CD14-positive monocyte (primary cell): ENCODE results near the gene NUP58. TPM values are rescaled to one million over a fixed set of nuclear protein-coding genes. Genes with fewer than 3 reads are reported as not detected.
A peak's percentile ranks its signal among the peaks of the same experiment; 100 is the strongest.

Source experiments
- DNase-seq, 3 donors: peaks; one replicate each; pipeline ENCODE4 v3.0.0-alpha.2; 2011 to 2022
- H2AFZ ChIP-seq: 2 replicates; pipeline ENCODE4 v1.6.0; 2012; ENCODE audit warnings: mild to moderate bottlenecking, low read depth, low read length, inconsistent platforms; ENCODE audit not compliant: insufficient read depth, poor library complexity, severe bottlenecking
- H3K27ac ChIP-seq, 2 donors: 1 replicate in 1 of 2; 2 replicates in 1 of 2; pipeline ENCODE4 v1.5.1; 2012 to 2013; ENCODE audit warnings: low read length in 2 of 2, control low read depth in 1 of 2, inconsistent platforms in 1 of 2, low read depth in 1 of 2, mild to moderate bottlenecking in 1 of 2
- H3K27me3 ChIP-seq, 2 donors: one replicate each; pipeline versions ENCODE4 v1.6.0 to v1.6.1; 2011 to 2013; ENCODE audit warnings: low read length in 2 of 2; ENCODE audit not compliant: control insufficient read depth in 2 of 2, insufficient read depth in 2 of 2
- H3K36me3 ChIP-seq, 2 donors: replicated peaks in 1 of 2; 1 replicate in 1 of 2; 2 replicates in 1 of 2; pipeline versions ENCODE4 v1.5.1 to v1.6.1; 2012 to 2013; ENCODE audit warnings: low read length in 2 of 2, control low read depth in 1 of 2, inconsistent platforms in 1 of 2, mild to moderate bottlenecking in 1 of 2; ENCODE audit not compliant: insufficient read depth in 2 of 2, control insufficient read depth in 1 of 2
- H3K4me1 ChIP-seq, 2 donors: 1 replicate in 1 of 2; 2 replicates in 1 of 2; pipeline versions ENCODE4 v1.5.1 to v1.6.1; 2012 to 2013; ENCODE audit warnings: low read length in 2 of 2, control low read depth in 1 of 2, inconsistent platforms in 1 of 2, mild to moderate bottlenecking in 1 of 2, moderate library complexity in 1 of 2; ENCODE audit not compliant: insufficient read depth in 2 of 2, control insufficient read depth in 1 of 2
- H3K4me2 ChIP-seq: replicated peaks from 2 replicates; pipeline ENCODE3; 2012; ENCODE audit warnings: low read length, moderate library complexity, mild to moderate bottlenecking; ENCODE audit not compliant: poor library complexity, severe bottlenecking; ENCODE audit errors: extremely low read depth
- H3K4me3 ChIP-seq, 3 experiments: fragments of 200-600 bp in 1 of 3; sonication (generic) in 1 of 3; replicated peaks in 1 of 3; 1 replicate in 2 of 3; 2 replicates in 1 of 3; pipeline ENCODE4 v1.5.1; 2011 to 2013; ENCODE audit warnings: low read length in 3 of 3, mild to moderate bottlenecking in 3 of 3, control low read depth in 2 of 3, low read depth in 2 of 3, inconsistent platforms in 1 of 3, moderate library complexity in 1 of 3
- H3K79me2 ChIP-seq: 2 replicates; pipeline ENCODE4 v1.6.0; 2012; ENCODE audit warnings: mild to moderate bottlenecking, control low read depth, inconsistent platforms, low read length, moderate library complexity; ENCODE audit not compliant: insufficient read depth
- H3K9ac ChIP-seq: 2 replicates; pipeline ENCODE4 v1.6.0; 2017; ENCODE audit warnings: low read length, mild to moderate bottlenecking; ENCODE audit not compliant: insufficient read depth, poor library complexity, severe bottlenecking
- H3K9me3 ChIP-seq, 2 donors: replicated peaks in 1 of 2; 1 replicate in 1 of 2; 2 replicates in 1 of 2; pipeline versions ENCODE4 v1.5.1 to v1.6.1; 2012 to 2013; ENCODE audit warnings: low read length in 2 of 2, control low read depth in 1 of 2; ENCODE audit not compliant: control insufficient read depth in 1 of 2, insufficient read depth in 1 of 2
- H4K20me1 ChIP-seq: 2 replicates; pipeline ENCODE4 v1.6.0; 2012; ENCODE audit warnings: mild to moderate bottlenecking, low read length, control low read depth, moderate library complexity; ENCODE audit not compliant: insufficient read depth
- H3K27ac Mint-ChIP-seq, 7 donors: one replicate each; pipeline ENCODE4 v1.8.0; 2020; ENCODE audit warnings: mild to moderate bottlenecking in 7 of 7, mixed read lengths in 7 of 7, moderate library complexity in 6 of 7, inconsistent platforms in 2 of 7
- H3K27me3 Mint-ChIP-seq, 3 donors: one replicate each; pipeline ENCODE4 v1.8.0; 2021 to 2022; ENCODE audit warnings: low read depth in 3 of 3, mild to moderate bottlenecking in 3 of 3, mixed read lengths in 3 of 3, moderate library complexity in 3 of 3, inconsistent platforms in 1 of 3
- H3K36me3 Mint-ChIP-seq, 2 donors: one replicate each; pipeline ENCODE4 v1.8.0; 2020; ENCODE audit warnings: mixed read lengths in 2 of 2, inconsistent platforms in 1 of 2, mild to moderate bottlenecking in 1 of 2
- H3K4me1 Mint-ChIP-seq: one replicate; pipeline ENCODE4 v1.8.0; 2020; ENCODE audit warnings: mild to moderate bottlenecking, mixed read lengths
- H3K4me3 Mint-ChIP-seq, 2 donors: one replicate each; pipeline ENCODE4 v1.8.0; 2020; ENCODE audit warnings: mild to moderate bottlenecking in 2 of 2, mixed read lengths in 2 of 2, moderate library complexity in 1 of 2
- H3K9me3 Mint-ChIP-seq, 7 donors: one replicate each; pipeline ENCODE4 v1.8.0; 2020 to 2022; ENCODE audit warnings: mixed read lengths in 7 of 7, mild to moderate bottlenecking in 6 of 7, moderate library complexity in 6 of 7, inconsistent platforms in 2 of 7
- WGBS: methylation state at CpG from one replicate; pipeline ENCODE4 v1.1.5; 2013; ENCODE audit warnings: missing lambda C conversion rate; ENCODE audit not compliant: insufficient coverage; 5-methylcytosine and 5-hydroxymethylcytosine counted together
- intact Hi-C, 2 donors: fragments of 100-400 bp; cut with micrococcal nuclease; formaldehyde crosslinking; loops; one replicate each; pipeline versions ENCODE4 v1.15.0 to v1.15.1; 2023
- polyA plus RNA-seq, 3 donors: library from polyadenylated mRNA; depleted of rRNA in 1 of 3; unstranded in 2 of 3; stranded (reverse) in 1 of 3; fragments of 300-500 nt in 2 of 3; fragments of >200 nt in 1 of 3; fragmentation: Illumina TruSeq in 2 of 3; gene quantifications; 1 replicate in 2 of 3; 2 replicates in 1 of 3; pipeline ENCODE4 v1.2.3, GENCODE V29; 2012 to 2021
- TF ChIP-seq, protein P1 (sequence below): fragments of 200-600 bp; IDR thresholded peaks from one replicate; pipeline ENCODE4 v1.8.0; 2022; ENCODE audit warnings: antibody characterized with exemption, mild to moderate bottlenecking

NUP58 gene
- polyA plus RNA-seq, 3 donors = 21.5 to 26.3 (median 25.1) TPM

DNA sequence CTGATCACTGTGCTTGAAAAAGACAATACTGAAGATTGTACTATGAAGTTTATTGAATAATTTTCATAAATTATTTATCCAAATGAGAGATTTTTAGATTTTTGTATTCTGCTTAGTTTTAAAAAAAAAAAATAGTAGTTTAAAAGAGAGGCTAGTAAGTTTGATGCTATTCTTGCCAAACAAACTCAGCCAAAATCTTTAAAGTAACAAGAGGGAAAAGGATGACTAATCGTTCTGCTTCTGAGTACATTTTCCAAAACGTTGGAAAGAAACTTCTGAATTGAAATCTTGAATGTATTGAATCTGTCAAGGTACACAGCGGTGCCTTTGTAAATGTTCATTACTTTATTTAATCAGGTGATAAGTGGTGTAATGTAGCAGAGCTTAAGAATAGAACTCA, 34.4 kb downstream of the NUP58 start:
- H3K4me3 Mint-ChIP-seq = no peak overlapping the region
- intact Hi-C loops = no loop called here
- no peaks in the 10 kb centered on the region for H3K27me3 ChIP-seq
- no peak overlapping the region for H3K9ac ChIP-seq
- H3K27me3 Mint-ChIP-seq = no peaks in the 10 kb centered on the region
- TF ChIP-seq, protein P1, sequence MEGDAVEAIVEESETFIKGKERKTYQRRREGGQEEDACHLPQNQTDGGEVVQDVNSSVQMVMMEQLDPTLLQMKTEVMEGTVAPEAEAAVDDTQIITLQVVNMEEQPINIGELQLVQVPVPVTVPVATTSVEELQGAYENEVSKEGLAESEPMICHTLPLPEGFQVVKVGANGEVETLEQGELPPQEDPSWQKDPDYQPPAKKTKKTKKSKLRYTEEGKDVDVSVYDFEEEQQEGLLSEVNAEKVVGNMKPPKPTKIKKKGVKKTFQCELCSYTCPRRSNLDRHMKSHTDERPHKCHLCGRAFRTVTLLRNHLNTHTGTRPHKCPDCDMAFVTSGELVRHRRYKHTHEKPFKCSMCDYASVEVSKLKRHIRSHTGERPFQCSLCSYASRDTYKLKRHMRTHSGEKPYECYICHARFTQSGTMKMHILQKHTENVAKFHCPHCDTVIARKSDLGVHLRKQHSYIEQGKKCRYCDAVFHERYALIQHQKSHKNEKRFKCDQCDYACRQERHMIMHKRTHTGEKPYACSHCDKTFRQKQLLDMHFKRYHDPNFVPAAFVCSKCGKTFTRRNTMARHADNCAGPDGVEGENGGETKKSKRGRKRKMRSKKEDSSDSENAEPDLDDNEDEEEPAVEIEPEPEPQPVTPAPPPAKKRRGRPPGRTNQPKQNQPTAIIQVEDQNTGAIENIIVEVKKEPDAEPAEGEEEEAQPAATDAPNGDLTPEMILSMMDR = no peak
- H2AFZ ChIP-seq = no peak overlapping the region
- no peaks in the 10 kb centered on the region for H3K79me2 ChIP-seq
- H3K27ac Mint-ChIP-seq = no peak overlapping the region
- peaks cover 21% of the 10 kb centered on the region for H4K20me1 ChIP-seq
- no peaks in the 10 kb centered on the region for H3K4me1 ChIP-seq
- peaks cover 66 to 80% of the 10 kb centered on the region in 2 donors for H3K36me3 Mint-ChIP-seq
- peaks cover 88 to 92% of the 10 kb centered on the region in 2 donors for H3K36me3 ChIP-seq
- H3K4me3 ChIP-seq = no peak overlapping the region
- H3K27ac ChIP-seq = no peak overlapping the region
- no peak overlapping the region for H3K4me2 ChIP-seq
- 100% methylated on average over 1 of the region's 3 CpGs for WGBS
- no peaks in the 10 kb centered on the region for H3K4me1 Mint-ChIP-seq
- H3K9me3 ChIP-seq = no peaks in the 10 kb centered on the region
- H3K9me3 Mint-ChIP-seq = no peaks in the 10 kb centered on the region
- no peak for DNase-seq

DNA sequence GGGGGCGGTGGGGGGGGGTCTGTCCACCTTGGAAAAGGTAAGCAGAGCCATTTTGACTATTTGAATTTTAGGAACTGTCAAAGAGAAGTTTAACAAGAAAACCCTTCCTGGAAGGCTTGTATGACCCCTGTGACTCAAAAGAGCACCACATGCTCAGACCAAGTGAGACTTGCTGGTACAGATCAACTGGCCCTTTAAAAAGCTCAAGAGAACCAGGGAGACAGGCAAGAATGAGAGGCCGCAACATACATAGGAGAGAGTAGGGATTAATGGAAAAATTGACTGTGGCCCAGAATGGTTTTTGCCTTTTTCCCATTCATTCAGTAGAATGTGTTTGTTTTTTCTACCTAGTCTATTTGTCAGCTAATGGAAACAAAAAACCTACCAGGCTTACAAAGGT, 44.2 kb downstream of the NUP58 start:
- H2AFZ ChIP-seq = no peak overlapping the region
- Mint-ChIP-seq H3K4me1 (no peaks in the 10 kb centered on the region), H3K4me3 (no peak overlapping the region), H3K9me3 (peaks cover 0 to 3% (median 2%) of the 10 kb centered on the region in 7 donors), H3K36me3 (peaks cover 11% of the 10 kb centered on the region in 2 donors), H3K27me3 (peaks cover 0 to 2% (median 1%) of the 10 kb centered on the region in 3 donors), H3K27ac (peak overlapping the region in 1 of 7 donors; percentile 2)
- H3K4me2 ChIP-seq = no peak overlapping the region
- H3K4me1 ChIP-seq = no peaks in the 10 kb centered on the region
- H3K4me3 ChIP-seq = no peak overlapping the region
- no peaks in the 10 kb centered on the region for H3K79me2 ChIP-seq
- 100% methylated on average over 1 of the region's 2 CpGs for WGBS
- DNase-seq = no peak
- intact Hi-C loops = no loop called here
- H4K20me1 ChIP-seq = no peaks in the 10 kb centered on the region
- H3K9ac ChIP-seq = no peak overlapping the region
- no peaks in the 10 kb centered on the region for H3K27me3 ChIP-seq
- TF ChIP-seq, protein P1 = no peak
- no peak overlapping the region for H3K27ac ChIP-seq
- H3K9me3 ChIP-seq = no peaks in the 10 kb centered on the region
- peaks cover 7 to 12% of the 10 kb centered on the region in 2 donors for H3K36me3 ChIP-seq
